Progenitor cell of endocrine pancreas (in vitro differentiated cells): ENCODE measurements around the gene CDH23. TPM values are rescaled to one million over a fixed set of nuclear protein-coding genes. Genes with fewer than 3 reads are reported as not detected.

Experiments
- DNase-seq: peaks from one replicate; pipeline ENCODE4 v3.0.0; 2021; ENCODE audit warnings: low spot score; ENCODE audit not compliant: unreplicated experiment
- H3K27ac Mint-ChIP-seq: 2 replicates; pipeline ENCODE4 v1.8.0; 2021; ENCODE audit warnings: mild to moderate bottlenecking, moderate library complexity, mixed read lengths
- H3K27me3 Mint-ChIP-seq: 2 replicates; pipeline ENCODE4 v1.8.0; 2021; ENCODE audit warnings: mixed read lengths
- H3K36me3 Mint-ChIP-seq: 2 replicates; pipeline ENCODE4 v1.8.0; 2022; ENCODE audit warnings: mixed read lengths; ENCODE audit not compliant: insufficient read depth
- H3K4me1 Mint-ChIP-seq: 2 replicates; pipeline ENCODE4 v1.8.0; 2021; ENCODE audit warnings: low read depth, mixed read lengths
- H3K4me3 Mint-ChIP-seq: 2 replicates; pipeline ENCODE4 v1.8.0; 2021; ENCODE audit warnings: low read depth, mild to moderate bottlenecking, moderate library complexity, mixed read lengths
- H3K9me3 Mint-ChIP-seq: 2 replicates; pipeline ENCODE4 v1.8.0; 2021; ENCODE audit warnings: low read depth, mixed read lengths
- CTCF ChIP-seq: fragments of 200-600 bp; sonication (generic); IDR thresholded peaks from one replicate; pipeline ENCODE4 v1.5.0; 2021; ENCODE audit warnings: antibody characterized with exemption, mild to moderate bottlenecking; ENCODE audit not compliant: unreplicated experiment
- total RNA-seq: library from RNA; stranded (reverse); gene quantifications from 2 replicates; pipeline ENCODE4 v1.2.1, GENCODE V29; 2021

CDH23 gene
- total RNA-seq, 1 donor from 2014 or later = 0.43 TPM

- no peak for TF ChIP-seq CTCF
- Mint-ChIP-seq H3K36me3 (no peaks in the 10 kb centered on the region), H3K4me3 (no peak overlapping the region), H3K9me3 (no peaks in the 10 kb centered on the region), H3K27me3 (peaks cover 14% of the 10 kb centered on the region), H3K4me1 (peaks cover 16% of the 10 kb centered on the region), H3K27ac (peak overlapping the region; percentile 95)
- DNase-seq = no peak
Observed at GRCh38 chr10:71767420-71768035, 370.8 kb downstream of the CDH23 start.

- Mint-ChIP-seq H3K9me3 (no peaks in the 10 kb centered on the region), H3K27me3 (peaks cover 16% of the 10 kb centered on the region), H3K27ac (no peak overlapping the region), H3K4me3 (no peak overlapping the region), H3K4me1 (peaks cover 22% of the 10 kb centered on the region), H3K36me3 (no peaks in the 10 kb centered on the region)
- TF ChIP-seq CTCF = no peak
- no peak for DNase-seq
Observed at GRCh38 chr10:71769279-71769823, 372.6 kb downstream of the CDH23 start.

GRCh38 chr10:71770255-71770654, 373.5 kb downstream of the CDH23 start:
- no peaks in the 10 kb centered on the region for H3K36me3 Mint-ChIP-seq
- no peaks in the 10 kb centered on the region for H3K9me3 Mint-ChIP-seq
- H3K27me3 Mint-ChIP-seq = peaks cover 20% of the 10 kb centered on the region
- DNase-seq = no peak
- H3K27ac Mint-ChIP-seq = no peak overlapping the region
- TF ChIP-seq CTCF = no peak
- peaks cover 23% of the 10 kb centered on the region for H3K4me1 Mint-ChIP-seq
- H3K4me3 Mint-ChIP-seq = no peak overlapping the region

GRCh38 chr10:71770789-71771188, 374.1 kb downstream of the CDH23 start:
- Mint-ChIP-seq H3K9me3 (no peaks in the 10 kb centered on the region), H3K36me3 (no peaks in the 10 kb centered on the region), H3K4me1 (peaks cover 21% of the 10 kb centered on the region), H3K27ac (no peak overlapping the region), H3K27me3 (peaks cover 24% of the 10 kb centered on the region), H3K4me3 (no peak overlapping the region)
- TF ChIP-seq CTCF = no peak
- no peak for DNase-seq

- Mint-ChIP-seq H3K27me3 (peaks cover 28% of the 10 kb centered on the region), H3K9me3 (no peaks in the 10 kb centered on the region), H3K27ac (no peak overlapping the region), H3K36me3 (no peaks in the 10 kb centered on the region), H3K4me3 (no peak overlapping the region), H3K4me1 (peaks cover 19% of the 10 kb centered on the region)
- TF ChIP-seq CTCF = no peak
- DNase-seq = no peak
Observed at GRCh38 chr10:71771204-71771603, 374.5 kb downstream of the CDH23 start.
